ENCODE results near the gene CWC25.

GRCh38 chr17:38861399-38861843 lies 36.3 kb upstream of the CWC25 start:
- TF ChIP-seq CTCF (IDR thresholded peaks at IDR 0.05) (no peak), POLR2A (IDR thresholded peaks at IDR 0.05) (no peak)

Measured in heart left ventricle (tissue), 13 donors.